ENCODE results near the gene ALG1.
"Not testable (repeated sequence)": the region's sequence is repeated elsewhere in the genome, so short reads cannot be mapped to it uniquely, and the experiment has no call there.

ALG1 gene

GRCh38 chr16:5072334-5073278 lies 963 bp downstream of the ALG1 start:
- DNase-seq = no peak

- no peak for DNase-seq
These were observed 1.6 kb downstream of the ALG1 start for GRCh38 chr16:5073279-5073629.

- not testable (repeated sequence) for DNase-seq
These were observed 2.1 kb downstream of the ALG1 start for GRCh38 chr16:5073771-5074170.

GRCh38 chr16:5075637-5076036 lies 4.0 kb downstream of the ALG1 start:
- DNase-seq = no peak

GRCh38 chr16:5077304-5077703 lies 5.7 kb downstream of the ALG1 start:
- no peak for DNase-seq

- DNase-seq = no peak
These were observed 7.0 kb downstream of the ALG1 start for GRCh38 chr16:5078626-5079025.

- DNase-seq = not testable (repeated sequence)
These were observed 8.8 kb downstream of the ALG1 start for GRCh38 chr16:5080461-5080860.

- DNase-seq = not testable (repeated sequence)
These were observed 9.4 kb downstream of the ALG1 start for GRCh38 chr16:5080996-5081395.

- DNase-seq = not testable (repeated sequence)
These were observed 12.0 kb downstream of the ALG1 start for GRCh38 chr16:5083646-5084045.

GRCh38 chr16:5084099-5084731 lies 12.6 kb downstream of the ALG1 start:
- DNase-seq = not testable (repeated sequence)

- peak in 32 of 56 donors; percentile 1 to 70 (median 18) for DNase-seq
These were observed 13.2 kb downstream of the ALG1 start for GRCh38 chr16:5084802-5085201.

- DNase-seq = not testable (repeated sequence)
These were observed 14.1 kb downstream of the ALG1 start for GRCh38 chr16:5085716-5086115.

GRCh38 chr16:5088086-5088790 lies 16.6 kb downstream of the ALG1 start:
- not testable (repeated sequence) for DNase-seq

GRCh38 chr16:5088936-5089335 lies 17.3 kb downstream of the ALG1 start:
- DNase-seq = not testable (repeated sequence)

GRCh38 chr16:5089911-5090555 lies 18.4 kb downstream of the ALG1 start:
- not testable (repeated sequence) for DNase-seq

- not testable (repeated sequence) for DNase-seq
These were observed 18.9 kb downstream of the ALG1 start for GRCh38 chr16:5090592-5090991.

GRCh38 chr16:5093081-5093480 lies 21.4 kb downstream of the ALG1 start:
- DNase-seq = not testable (repeated sequence)

GRCh38 chr16:5093746-5094145 lies 22.1 kb downstream of the ALG1 start:
- not testable (repeated sequence) for DNase-seq

- peak in 25 of 56 donors; percentile 3 to 61 (median 27) for DNase-seq
These were observed 23.6 kb downstream of the ALG1 start for GRCh38 chr16:5095145-5095830.

- not testable (repeated sequence) for DNase-seq
These were observed 24.9 kb downstream of the ALG1 start for GRCh38 chr16:5096437-5097060.

Data from nucleus accumbens (tissue), 56 donors.